ENCODE results near the gene C11orf16.
A peak's percentile ranks its signal among the peaks of the same experiment; 100 is the strongest.
"Not testable (repeated sequence)": the region's sequence is repeated elsewhere in the genome, so short reads cannot be mapped to it uniquely, and the experiment has no call there.

C11orf16 gene
- 0 to 0.20 (median 0) reads per million in 18 experiments for total RNA-seq

DNA sequence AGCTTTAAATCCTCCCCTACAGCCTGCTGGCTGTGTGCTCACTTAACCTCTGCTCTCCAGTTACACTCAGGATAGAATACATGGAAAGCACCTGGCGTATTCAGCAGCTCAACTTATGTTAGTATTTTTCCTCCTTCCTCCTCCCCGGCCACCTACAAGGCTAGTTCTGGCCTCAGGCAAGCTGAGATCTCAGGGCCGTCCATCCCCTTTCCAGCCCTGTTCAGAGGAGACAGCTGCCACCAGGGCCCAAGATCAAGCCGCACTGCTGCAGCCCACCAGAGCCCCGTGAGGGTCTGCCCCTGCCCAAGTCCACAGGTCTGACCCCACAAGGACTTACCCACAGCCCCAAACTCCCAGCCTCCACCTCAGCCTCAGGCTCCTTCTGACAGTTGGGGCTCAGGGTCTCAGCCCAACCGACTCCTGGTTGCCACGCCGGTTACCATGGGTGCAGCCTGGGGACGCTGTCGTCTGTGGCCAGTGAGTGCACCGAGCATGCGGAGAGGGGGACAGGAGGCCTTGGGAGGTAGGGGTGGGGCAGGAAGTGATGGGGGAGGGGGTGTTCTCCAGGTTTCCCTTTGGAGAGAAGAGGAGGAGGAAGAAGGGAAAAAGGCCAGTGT lies at the start of gene C11orf16:
Gene C11orf16 (minus strand): TSS at position 384 of the 617 bp plus-strand sequence. CDS start 639 bp downstream, outside the sequence.
- DNase-seq, result no peak

DNA sequence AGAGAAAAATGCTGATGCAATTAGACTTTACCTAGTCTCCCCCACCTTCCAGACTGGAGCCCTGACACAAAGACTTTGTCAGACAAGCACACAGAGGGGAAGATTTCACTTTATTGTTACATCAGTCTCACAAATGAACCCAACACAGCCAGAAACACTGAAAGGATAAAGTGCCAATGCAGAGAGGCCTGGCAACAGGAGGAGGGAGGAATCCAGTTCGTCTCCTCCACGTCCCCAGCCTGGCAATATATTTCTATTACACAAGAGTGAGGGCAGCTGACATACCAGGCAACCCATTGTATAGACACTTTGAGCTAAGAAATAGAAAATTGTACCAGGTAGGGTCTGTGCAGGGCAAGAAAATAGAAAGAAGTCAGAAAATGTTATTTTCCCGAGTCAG lies 47.7 kb upstream of the C11orf16 start:
- no peak for DNase-seq

DNA sequence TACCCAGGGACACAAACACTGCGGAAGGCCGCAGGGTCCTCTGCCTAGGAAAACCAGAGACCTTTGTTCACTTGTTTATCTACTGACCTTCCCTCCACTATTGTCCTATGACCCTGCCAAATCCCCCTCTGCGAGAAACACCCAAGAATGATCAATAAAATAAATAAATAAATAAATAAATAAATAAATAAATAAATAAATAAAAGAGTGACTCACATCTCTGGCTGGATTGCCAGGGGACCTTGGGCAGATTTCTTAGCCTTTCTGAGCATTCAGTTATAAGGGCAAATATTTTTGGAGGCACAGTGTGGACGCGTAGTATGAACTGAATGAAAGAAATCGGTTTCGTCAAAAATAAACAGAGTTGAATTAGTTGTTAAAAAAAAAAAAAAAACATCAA lies 46.6 kb upstream of the C11orf16 start:
- not testable (repeated sequence) for DNase-seq

- DNase-seq, result peak; percentile 28 to 33
Observed at GRCh38 chr11:8973121-8973520, 40.4 kb upstream of the C11orf16 start.

DNA sequence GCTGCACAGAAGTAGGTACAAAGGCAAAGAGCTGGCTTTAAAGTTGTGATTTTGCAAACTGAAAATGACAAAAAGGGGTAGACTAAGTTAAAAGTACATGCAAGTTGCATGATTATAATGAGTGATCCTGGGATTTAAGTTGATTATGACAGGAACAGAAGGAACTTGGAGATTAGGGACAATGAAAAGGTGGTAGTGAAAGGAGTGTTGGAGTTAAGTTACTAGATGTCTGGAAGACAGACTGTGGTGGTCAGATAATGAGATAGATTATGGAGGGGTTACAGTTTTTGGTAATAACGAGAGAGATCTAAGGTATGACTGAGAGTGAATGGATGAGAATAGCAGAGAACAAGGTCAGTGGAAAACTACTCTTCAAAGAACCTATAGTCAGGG lies 39.2 kb upstream of the C11orf16 start:
- DNase-seq, result no peak

DNA sequence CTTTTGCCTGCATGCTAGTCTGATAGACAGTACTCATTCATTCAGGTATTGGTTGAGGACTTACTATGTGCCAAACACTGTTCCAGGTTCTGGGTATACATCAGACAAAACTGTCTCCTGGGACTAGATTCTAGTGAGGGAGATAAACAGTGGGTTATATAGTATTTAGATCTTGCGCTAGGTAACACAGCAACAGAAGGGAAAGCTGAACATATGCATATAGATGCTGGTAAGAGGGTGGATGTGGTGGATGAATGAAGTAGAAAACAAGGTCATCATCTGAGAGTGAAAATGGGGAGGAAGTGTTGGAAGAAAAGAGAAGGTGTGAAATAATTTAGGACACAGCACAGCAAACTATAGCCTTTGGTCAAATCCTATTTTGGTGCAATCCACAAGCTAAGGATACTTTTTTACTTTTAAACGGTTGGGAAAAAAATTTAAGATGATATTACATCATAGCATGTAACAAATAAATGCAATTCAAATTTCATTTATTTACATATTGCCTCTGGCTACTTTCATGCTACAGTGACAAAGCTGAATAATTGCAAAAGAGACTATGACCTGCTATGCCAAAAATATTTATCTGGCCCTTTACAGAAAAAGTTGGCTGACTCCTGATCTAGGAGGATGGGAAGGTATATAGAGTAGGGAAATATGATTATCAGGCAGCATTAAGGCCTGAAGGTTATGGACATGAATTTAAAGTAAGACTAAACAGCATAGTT lies 38.6 kb upstream of the C11orf16 start:
- DNase-seq, result no peak

- DNase-seq, result peak; percentile 39 to 46
Observed at GRCh38 chr11:8967184-8967583, 34.4 kb upstream of the C11orf16 start.

DNA sequence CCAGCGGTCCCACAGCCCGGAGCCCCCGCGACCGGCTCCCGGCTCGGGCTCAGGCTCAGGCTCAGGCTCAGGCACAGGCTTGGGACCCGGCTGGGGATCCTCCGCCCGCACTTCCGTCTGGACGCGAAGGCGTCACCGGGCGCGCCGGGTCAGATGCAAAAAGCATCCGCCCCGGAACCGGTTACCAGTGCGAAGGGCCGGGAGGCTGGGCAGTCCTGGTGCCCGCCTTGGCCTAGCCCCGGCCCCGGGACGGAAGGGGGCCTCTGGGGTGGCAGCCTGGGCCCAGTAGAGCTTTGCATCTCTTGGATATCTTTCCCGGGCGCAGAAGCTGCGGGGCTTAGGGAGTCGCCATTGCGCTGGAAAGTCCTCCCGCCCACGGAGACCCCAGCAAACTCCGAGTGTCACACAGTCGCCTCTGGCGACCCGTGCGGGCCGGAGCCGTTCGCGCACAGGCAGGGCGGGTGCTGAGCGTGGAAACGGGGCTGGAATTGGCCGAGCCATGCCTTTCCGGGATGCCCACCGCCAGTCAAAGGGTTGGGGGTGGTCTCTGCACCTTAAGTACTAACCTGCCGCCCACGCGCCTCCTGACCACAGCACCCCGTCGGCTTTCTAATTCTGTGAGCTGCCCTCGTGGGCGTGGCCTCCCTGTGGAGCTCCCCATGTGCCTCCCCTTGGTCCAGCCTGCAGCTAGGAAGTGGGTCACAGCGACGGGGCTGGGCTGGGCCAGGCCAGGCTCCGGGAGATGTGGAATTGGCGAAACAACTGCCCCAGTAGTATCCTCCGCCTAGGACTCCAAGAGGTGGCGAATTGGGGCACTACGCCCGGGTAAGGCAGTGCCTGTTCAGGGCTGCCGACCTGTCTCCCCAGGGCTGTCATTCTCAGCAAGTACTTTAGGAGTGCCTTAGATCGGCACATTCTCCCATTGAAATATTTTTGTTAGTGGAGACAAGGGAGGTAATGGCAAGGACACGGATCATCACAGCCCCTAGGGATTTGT lies 31.9 kb upstream of the C11orf16 start, which contains the start of gene TMEM9B:
Gene TMEM9B (minus strand): TSS at position 119 of the 997 bp plus-strand sequence. CDS start 129 bp downstream, outside the sequence.
- DNase-seq, result peak; percentile 91 to 95

- DNase-seq, result peak in 1 of 2 donors; percentile 4
Observed at GRCh38 chr11:8963569-8964323, 31.0 kb upstream of the C11orf16 start.

DNA sequence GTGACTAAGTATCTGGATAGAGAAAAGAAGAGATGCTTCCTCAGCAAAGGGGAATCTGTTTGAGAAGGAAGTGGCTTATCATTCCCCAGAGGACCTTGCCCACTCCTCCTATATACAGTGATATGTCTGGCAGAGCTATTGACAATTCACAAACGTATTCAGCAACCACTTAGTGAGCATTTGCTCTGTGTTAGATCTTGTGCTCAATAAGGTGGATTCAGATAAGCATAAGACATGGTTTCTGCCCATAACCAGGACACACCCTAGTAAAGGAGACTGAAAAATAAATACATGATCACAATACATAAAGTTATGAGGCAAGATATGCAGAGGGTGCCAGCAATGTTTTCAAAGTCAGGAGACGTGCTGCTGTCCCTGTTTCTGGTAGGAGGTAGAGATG lies 30.1 kb upstream of the C11orf16 start:
- DNase-seq, result no peak

- peak; percentile 40 to 45 for DNase-seq
Observed at GRCh38 chr11:8961401-8961800, 28.7 kb upstream of the C11orf16 start.

DNA sequence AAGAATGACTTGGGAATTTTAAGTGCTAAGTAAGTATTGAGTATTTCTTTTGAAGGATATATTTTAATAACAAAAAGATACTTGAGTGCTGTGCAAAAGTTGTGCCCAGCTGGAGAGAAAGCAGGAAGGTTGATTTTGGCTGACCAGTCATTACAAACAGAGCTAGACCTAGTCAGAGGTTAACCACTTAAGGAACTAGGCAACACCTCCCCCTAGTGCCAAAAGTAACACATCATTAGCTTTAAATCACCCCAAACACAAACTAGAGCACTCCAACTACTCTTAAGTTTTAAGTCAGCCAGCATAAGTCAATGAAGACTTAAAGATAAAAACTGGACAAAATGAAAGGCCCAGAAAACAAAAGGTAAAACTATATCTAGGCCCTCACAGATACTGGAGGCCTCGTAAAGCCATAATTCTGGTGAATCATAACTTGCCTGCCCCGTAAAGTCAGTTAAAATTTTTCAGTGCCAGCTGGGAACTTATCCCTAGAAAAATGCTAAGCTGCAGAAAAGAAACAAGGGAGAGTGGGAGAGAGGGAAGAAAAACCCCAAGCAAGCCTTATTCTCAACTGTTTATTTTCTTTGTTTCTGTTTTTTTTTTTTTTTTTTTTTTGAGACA lies 26.9 kb upstream of the C11orf16 start:
- DNase-seq, result peak; percentile 77 to 82

DNA sequence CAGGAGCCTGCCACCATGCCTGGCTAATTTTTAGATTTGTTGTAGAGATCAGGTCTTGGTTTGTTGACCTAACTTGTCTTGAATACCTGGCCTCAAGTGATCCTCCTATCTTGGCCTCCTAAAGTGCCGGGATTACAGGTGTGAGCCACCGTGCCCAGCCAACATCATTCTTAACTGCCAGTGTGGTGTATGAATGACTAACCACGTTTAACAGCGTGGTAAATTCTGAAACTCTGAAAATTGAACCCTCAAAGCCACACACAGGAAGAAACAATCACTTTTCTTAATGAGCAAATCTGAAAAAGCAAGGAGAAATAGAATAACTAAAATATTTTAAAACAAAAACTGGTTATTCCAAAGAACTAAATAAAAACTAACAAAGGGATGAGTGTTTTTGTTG lies 24.1 kb upstream of the C11orf16 start:
- no peak for DNase-seq

- peak in 1 of 2 donors; percentile 22 for DNase-seq
Observed at GRCh38 chr11:8948886-8949285, 16.1 kb upstream of the C11orf16 start.

DNA sequence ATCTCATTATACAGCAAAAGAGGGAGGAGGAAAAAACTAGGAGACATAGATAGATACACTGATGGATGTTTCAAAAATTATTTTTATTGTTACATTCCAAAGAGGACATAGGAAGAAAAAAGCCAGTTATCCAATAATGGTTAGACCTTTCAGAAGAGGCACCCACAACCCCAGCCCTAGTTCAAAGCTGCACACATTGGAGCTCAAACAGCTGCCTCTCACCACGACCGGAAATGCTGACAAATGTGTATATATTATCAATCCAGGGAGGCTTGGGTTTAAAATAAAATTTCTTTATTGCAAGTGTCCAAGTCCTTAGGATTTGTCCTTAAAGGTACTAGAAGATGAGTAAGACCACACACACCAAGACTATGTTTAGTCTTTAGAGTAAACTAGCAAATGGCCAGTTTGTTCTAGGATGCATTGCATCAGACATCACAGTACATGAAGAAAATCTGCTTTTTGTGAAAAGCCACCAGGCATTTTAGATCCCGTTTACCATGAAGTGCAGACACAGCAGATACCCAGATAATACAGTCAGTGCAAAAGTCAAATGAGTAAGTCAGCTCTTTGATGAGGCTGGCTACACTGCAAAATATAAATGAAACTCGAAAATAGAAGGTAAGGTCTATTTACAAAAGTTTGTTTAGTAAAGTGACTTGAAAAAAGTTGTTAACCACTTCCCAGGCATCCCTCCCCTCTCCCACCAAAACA lies 14.6 kb upstream of the C11orf16 start:
- DNase-seq, result no peak

- DNase-seq, result no peak
Observed at GRCh38 chr11:8942518-8943066, 9.8 kb upstream of the C11orf16 start, which contains the start of gene ASCL3. Gene ASCL3 (minus strand): TSS chr11:8943016. CDS start chr11:8938161, 4,855 bp downstream.

DNA sequence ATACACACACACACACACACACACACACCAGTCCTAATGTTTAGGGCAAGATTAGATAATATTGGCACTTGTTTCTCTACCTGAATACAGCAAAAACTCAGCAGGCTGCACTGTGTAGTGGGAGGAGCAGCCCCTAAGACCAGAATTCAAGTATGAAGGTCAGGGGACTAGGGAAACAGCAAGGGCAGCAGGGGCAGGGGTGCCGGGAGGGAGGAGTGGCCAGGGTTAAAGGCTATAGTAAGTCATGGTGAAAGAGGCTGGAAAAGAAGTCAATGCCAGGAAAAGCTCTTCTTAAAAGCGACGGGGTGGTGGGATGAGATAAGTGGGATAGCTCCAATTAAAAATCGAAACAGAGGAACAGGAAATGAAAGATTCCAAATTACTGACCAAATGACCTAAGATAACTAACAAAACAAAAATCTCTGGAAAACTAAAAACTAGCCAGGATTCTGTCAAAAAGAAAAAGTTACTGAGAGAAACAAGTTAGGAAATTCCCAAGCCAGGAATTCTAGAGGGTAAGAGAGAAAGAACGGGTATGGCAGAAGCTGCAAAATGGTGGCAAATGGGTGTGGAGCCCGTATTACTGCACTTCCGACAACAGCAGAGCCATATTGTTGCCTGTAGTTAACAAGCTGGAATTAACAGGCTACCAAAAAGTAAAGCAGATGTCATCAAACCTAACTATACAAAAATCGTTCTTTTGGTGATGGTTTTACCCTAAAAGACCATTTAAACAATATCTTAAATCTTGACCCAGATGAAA lies 8.8 kb upstream of the C11orf16 start:
- no peak for DNase-seq

- no peak for DNase-seq
Observed at GRCh38 chr11:8937659-8938058, 4.9 kb upstream of the C11orf16 start.

- no peak for DNase-seq
Observed at GRCh38 chr11:8937159-8937558, 4.4 kb upstream of the C11orf16 start.

DNA sequence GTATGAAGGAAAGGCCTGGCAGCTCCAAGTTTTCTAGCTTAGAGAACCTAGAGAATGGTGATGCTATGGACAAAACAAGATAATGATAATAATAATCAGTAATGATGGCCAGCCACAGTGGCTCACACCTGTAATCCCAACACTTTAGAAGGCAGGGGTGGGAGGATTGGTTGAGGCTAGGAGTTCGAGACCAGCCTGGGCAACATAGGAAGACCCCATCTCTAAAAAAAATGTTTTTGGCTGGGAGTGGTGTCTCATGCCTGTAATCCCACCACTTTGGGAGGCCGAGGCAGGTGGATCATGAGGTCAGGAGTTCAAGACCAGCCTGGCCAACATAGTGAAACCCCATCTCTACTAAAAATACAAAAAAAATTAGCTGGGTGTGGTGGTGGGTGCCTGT lies 3.0 kb upstream of the C11orf16 start:
- DNase-seq, result not testable (repeated sequence)
